GM19324 (cell line): ENCODE data around the gene CLK2.
"Not testable (repeated sequence)": the region's sequence is repeated elsewhere in the genome, so short reads cannot be mapped to it uniquely, and the experiment has no call there.

Source experiments
- ATAC-seq: cut with Tn5 transposase; IDR thresholded peaks from one replicate; pipeline ENCODE4 v1.9.1; 2021; ENCODE audit warnings: mild to moderate bottlenecking, moderate library complexity; ENCODE audit not compliant: unreplicated experiment, low FRiP score

Gene CLK2

DNA sequence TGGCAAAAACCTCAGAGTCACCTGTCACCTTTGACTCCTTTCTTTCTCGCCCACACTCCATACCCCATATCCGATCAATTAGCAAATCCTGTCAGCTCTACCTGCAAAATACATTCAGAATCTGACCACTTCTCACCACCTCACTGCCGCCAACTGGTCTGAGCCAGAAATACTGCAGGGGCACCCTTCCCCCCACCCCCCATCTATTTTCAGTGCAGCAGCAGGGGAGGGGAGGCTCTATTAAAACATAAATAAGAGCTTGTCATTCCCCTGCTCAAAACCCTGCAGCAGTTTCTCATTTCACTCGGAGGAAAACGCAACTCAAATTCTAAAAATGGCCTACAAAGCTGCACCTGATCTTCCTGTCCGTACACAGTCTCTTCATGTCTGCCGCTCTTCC, 24.1 kb upstream of the CLK2 start:
- no peak for ATAC-seq

DNA sequence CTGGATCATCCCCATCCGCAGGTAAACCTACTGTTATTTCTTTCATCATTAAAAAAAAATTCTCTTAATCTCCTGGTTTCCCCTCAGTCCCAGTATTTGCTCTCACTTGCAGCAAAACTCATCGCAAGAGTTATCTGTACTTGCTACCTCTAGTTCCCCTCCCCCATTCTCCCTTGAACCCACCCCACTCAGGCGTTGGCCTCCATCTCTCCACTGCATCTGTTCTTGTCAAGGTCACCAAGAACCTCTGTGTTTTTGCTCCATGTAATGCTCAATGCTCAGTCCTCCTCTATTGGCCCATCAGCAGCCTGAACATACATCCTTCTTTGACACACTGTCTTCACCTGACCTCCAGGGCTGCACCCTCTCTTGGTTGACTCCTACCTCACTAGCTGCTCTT, 23.4 kb upstream of the CLK2 start:
- no peak for ATAC-seq

DNA sequence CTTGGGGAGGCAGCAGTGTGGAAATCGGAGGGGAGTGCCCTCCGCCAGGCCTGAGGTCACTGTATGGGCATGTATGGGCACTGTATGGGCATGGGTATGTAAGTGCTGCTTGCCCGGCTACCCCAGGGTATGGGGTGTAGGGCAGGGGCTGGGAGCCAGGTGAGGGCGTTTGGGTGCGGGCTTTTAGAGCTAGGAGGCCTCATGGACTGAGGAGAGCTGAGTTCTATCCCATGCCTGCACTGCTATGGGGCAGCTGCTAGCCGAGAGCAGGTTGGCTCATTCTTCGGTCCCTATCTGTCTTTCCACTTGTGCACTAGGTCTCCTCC, 22.6 kb upstream of the CLK2 start:
- ATAC-seq: no peak

DNA sequence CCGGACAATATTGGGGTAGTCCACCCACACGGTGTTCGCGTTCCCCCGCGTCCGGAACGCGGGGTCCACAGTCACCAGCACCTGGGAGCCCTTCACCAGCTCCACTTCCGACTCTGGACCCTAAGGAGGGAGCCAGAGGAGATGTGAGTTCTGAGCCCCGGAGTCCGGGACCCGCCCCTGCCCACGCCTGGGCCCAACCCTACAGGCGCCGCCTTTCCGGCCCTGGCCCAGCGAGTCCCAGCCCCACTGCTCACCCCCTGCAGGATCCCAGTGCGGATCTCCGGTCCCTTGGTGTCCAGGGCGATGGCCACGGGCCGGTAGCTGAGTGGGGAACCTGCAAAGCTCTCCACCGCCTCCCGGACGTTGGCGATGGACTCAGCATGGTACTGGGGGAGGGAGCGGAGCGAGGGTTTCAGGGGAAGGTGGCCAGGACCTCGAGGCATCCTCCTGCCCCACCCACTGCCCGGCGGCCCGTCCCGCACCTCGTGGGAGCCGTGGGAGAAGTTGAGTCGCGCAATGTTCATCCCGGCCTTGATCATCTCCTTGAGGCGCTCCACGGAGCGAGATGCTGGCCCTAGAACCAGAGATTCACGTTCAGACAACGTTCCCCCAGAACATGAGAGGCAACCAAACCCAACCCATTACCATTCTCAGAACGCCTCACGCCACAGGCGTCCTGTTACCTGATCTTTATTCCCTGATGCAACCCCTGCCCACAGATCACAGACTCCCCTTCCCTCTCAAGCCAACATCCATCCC, 22.1 kb upstream of the CLK2 start:
- ATAC-seq: no peak

DNA sequence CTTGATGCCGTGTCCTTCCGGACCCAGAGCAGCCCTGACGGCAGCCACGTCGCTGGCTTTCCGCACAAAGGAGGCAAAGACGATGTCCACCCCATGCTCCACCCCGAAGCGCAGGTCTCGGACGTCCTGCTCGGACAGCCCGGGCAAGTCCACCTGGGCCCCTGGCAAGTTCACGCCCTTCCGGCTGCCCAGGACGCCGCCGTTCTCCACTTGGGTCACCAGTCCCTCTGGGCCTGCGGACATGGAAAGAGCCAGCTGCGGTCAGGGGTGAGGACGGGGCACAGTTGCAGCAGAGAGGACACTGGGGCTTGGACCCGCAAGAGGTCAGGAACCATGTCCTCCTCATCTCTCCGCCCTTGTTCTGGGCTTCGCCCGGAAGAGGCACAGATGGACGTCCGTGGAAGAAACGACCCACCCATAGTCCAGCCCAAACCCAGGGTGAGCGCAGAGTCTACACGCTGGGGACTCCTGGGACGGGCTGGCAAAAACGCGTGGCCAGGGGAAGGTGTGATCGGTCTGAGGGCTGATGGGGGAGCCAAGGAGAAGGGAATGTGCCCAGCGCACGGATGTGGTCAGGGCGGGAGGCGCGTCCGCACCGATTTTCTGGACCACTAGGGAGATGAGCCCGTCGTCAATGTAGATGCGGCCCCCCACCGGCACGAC, 21.3 kb upstream of the CLK2 start:
- no peak for ATAC-seq

DNA sequence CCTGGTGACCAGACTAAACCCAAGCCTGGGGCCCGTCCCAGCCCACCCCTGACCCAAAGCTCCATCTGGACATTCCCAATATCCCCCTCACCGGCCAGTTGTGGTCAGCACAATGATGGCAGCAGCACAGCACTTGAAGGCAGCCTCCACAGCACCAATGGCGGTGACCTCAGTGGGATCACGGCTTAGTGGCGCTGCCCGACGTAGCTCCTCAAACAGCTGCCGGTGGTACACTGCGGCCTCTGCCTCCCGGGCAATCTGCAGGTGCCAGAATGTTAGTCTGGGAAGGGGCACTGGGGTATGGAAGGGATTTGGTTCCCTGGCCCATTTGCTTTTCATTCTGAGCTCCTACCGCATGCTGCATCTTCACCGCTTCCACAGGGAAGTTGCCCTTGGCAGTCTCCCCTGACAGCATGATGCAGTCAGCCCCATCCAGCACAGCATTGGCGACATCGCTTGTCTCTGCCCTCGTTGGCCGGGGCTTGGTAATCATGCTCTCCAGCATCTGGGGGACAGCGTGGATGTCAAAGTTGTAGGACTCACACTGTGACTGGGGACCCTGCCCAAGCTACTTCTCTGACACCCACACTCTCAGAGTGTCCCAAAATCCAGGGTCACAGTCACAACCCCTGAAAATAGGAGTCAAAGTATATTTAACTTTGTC, 19.9 kb upstream of the CLK2 start:
- no peak for ATAC-seq

DNA sequence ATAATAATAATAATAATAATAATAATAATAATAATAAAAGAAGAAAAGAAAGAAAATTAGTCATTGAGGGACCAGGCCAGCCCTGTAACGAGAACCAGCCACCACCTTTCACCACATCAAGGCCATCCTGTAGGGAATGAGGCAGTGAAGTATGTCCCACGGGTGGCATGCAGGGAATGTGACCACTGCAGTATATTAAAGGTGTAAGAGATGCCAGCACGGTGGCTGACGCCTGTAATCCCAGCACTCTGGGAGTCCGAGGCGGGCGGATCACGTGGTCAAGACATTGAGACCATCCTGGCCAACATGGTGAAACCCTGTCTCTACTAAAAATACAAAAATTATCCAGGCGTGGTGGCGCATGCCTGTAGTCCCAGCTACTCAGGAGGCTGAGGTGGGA, 17.7 kb upstream of the CLK2 start:
- not testable (repeated sequence) for ATAC-seq

DNA sequence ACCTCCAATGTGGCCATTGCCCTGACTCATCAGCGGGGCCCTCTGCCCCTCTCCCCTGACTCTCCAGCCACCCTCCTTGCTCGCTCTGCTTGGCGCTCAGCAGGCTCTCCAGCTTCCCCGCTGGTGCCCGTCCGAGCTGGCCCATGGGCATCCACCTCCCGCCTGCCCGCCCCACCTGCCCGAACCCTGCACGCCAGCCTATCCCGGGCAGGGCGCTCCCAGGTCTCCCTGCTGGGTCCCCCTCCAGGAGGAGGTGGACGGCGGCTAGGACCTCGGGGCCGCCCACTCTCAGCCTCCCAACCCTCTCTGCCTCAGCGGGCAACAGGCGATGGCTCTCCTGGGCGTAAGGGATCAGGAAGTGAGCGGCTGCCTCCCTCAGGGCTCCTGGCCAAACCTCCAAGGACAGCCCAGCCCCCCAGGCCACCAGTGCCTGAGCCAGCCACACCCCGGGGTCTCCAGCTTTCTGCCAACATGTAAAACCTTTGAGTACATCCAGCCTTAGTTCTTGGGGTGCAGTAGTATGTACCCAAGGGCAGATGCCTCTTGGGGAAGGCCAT, 14.8 kb upstream of the CLK2 start:
- ATAC-seq: no peak

DNA sequence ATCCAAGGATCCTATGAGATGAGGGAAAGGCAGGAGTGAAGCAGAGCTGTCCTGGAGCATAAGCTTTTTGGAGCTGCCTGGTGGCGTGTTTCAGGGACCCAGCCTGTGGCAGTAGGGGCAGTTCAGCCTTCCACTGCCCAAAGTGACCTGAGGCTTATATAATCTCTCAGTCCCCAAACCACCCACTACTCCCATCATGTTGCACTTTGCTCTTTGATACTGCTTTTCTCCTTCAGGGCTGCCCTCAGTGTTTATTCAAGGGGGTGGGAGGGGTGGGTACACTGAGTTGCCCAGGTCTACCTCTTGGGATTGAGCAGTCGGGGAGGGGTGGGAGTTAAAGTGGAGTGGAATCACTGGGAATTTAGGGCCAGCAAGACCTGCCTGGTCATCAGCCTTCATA, 13.2 kb upstream of the CLK2 start:
- ATAC-seq: no peak

DNA sequence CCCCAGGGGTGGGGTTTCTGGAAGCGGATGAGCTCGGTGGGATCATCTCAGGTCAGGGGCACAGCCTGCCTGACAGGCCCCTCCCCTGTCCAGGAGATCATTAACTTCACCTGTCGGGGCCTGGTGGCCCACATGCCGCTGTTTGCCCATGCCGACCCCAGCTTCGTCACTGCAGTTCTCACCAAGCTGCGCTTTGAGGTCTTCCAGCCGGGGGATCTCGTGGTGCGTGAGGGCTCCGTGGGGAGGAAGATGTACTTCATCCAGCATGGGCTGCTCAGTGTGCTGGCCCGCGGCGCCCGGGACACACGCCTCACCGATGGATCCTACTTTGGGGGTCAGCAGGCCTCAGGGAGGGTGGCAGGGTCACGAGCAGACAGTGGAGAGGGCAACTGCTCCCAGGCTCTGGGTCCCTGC, 12.3 kb upstream of the CLK2 start:
- no peak for ATAC-seq

DNA sequence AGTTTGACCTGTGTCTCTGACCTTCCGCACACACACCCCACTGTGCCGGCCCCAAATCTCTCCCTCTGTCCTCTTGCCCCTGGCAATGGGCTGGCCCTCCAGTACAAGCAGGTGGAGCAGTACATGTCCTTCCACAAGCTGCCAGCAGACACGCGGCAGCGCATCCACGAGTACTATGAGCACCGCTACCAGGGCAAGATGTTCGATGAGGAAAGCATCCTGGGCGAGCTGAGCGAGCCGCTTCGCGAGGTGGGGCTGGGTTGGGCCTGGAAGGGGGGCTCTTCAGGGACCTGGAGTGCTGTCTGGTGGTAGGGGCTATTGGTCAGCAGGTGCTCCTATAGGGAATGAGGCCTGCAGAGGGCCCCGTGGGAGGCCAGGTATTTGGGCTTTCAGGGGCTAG, 11.8 kb upstream of the CLK2 start:
- ATAC-seq: no peak

DNA sequence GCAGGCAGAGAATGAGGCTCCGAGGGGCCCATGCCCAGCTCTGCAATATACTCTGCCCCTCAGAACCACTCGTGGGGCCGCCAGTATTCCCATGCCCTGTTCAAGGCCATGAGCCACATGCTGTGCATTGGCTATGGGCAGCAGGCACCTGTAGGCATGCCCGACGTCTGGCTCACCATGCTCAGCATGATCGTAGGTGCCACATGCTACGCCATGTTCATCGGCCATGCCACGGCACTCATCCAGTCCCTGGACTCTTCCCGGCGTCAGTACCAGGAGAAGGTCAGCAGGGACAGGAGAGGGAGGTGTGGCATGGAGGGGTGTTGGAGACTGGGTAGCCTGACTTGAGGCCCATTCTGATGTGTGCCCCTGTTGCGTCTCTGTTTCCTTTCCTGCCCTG, 11.2 kb upstream of the CLK2 start:
- no peak for ATAC-seq

DNA sequence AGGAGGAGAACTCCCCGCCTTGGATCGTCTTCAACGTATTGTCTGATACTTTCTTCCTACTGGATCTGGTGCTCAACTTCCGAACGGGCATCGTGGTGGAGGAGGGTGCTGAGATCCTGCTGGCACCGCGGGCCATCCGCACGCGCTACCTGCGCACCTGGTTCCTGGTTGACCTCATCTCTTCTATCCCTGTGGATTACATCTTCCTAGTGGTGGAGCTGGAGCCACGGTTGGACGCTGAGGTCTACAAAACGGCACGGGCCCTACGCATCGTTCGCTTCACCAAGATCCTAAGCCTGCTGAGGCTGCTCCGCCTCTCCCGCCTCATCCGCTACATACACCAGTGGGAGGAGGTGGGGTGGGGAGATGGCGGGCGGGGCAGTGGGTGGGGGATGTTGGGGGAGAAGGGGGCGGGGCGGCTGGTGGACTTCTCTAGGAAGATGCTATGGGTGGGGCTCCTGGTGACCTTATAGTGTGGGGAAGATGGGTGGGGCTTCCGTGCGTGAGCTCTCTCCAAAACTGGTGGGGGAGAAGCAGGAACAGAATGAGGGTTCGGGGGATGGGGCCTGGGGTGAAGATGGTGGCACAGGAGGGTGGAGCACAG, 9.3 kb upstream of the CLK2 start:
- ATAC-seq: no peak

DNA sequence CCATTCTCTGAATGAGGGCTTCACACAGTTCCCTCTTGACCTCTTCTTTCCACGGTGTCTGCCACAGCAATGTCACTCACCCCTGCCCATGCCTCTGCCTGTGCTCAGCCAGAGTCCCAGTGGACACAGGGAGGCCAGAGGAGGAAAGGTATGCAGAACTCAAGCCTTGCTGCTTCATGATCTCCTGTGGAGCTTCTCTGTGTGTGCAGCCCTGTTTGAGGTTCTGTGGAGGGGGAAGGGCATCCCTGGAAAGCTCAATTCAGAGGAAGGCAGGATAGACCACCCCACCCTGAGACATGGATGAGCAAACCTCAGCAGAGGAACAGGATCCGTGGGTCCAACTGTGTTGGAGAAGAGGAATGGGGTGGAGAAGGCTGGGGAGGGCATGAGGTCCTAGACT, 6.0 kb upstream of the CLK2 start:
- ATAC-seq: no peak

DNA sequence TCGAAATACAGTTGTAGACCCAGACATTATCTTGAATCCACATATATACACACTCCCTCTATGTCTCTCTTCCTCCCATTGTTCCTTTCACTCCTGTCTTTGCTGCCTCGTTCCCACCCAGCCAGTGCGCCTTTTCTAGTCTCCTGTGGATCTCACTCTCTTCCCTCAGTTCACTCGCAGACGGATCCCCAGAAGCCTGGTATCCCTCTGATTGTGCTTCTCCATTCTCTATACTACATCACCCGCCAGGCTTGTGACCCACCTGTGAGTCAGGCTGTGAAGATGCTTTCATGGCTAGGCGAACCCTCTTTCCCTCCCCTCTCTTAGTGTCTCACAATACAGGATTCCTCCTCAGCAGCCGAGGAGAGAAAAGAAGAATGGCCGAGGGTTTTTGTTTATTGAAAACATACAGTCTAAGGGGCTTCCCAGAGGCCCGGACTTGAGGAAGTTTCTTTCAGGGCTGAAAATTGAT, 5.4 kb upstream of the CLK2 start:
- no peak for ATAC-seq

DNA sequence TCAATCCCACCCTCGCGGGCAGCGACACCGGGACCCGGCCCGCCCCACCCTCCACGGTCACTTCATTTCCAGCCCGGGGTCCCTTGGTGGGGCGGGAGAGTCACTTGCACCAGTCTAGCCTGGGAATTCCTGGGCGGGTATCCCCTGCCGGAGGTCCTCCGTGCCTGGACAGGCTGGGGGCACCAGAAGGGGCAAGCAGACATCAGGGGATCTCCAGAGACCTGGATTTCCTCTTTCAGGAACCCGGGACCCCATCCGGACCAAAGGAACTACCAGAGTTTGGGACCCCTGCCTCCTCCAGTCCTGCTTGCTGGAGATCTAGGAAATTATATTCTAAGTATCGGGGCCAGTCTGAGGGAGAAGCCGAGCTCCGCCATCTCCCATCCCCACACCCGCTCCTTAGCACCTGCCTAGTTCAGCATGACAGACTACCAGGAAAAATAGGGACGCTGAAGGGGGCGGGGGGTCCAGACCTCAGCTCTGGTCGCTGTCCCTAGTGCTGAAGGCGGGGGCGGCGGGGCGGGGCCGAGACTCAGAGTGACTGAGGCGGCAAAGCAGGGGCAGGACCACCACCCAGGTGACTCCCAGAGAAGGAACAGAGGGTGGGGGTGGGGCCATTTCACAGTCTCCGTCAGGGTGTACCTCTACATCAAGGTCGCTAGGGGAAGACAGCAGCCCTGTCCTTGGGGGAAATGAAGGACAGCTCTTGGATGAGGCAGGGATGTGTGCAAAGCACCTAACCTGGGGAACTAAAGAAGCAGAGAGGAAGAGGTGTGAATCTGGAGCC, 4.8 kb upstream of the CLK2 start:
- ATAC-seq: no peak

DNA sequence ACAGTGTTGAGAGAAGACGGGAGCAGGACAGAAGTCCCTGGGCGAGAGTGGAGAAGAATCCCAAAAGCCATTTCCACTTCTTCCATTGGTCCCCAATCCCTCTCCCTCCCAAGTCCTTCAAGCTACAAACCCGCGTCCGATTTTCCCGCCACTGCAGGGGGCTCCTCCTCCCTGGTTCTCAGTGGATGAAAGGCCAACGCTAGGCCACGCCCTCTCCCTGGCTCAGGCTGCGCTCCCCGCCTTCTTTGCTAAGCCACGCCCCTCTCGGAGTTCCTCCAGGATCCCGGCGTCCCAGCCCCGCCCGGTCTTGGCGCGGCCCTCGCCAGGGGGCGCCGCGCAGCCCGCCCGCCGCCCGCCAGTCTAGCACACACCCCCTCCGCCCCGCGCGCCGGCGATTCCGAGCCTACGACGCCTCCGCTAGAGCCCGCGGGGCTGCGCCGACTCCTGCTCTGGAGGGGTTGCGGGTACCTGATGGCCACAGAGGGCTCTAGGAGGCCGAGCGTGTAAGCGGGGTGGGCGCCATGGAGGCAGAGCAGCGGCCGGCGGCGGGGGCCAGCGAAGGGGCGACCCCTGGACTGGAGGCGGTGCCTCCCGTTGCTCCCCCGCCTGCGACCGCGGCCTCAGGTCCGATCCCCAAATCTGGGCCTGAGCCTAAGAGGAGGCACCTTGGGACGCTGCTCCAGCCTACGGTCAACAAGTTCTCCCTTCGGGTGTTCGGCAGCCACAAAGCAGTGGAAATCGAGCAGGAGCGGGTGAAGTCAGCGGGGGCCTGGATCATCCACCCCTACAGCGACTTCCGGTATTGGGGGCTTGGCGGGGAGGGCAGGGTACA, 4.0 kb upstream of the CLK2 start, which contains the start of gene HCN3:
TSS of gene HCN3 (plus strand) at position 394 of the 832 bp plus-strand sequence. CDS start at position 522, 128 bp downstream.
- peak; percentile 73 for ATAC-seq

DNA sequence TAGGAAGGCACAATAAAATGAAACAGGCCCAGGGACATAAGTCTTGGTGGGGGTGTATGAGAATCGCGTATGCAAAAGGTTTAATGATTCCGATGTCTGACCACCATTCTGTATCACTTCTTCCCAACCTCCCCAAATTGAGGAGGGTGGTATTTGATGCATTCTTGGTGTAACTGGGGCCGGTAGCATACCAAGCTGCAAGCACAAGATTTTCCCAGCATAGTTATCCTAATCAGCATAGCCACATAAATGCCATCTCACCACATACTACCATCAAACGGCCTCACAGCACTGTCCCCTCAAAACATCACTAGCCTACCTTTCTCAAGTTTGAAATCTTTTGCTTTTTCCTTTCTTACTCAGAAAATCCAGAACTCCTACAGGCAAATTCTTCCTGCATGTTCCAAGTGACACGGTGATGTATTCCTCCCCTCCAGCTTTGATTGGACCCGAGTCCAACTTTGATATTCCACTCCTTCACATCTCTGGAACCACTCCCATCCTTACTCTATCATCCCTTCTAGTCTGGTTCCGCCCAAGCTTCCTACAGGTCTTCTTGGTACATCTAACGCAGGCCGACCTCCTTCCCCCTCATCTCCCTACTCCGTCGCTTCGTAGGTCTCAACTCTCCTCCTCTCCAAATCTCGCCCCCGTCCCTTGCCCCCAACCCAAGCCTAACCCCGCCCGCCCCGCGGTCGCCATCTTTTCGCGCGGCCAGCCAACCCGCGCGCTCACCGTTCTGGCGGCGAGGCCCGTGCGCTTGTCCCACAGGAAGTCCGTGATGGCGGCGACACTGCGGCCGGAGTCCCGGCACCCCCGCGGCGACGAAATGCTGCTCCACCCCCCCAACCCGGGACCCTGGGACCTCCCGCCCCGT, 600 bp downstream of the CLK2 start:
- ATAC-seq: peak; percentile 31
